Neutrophil (primary cell): ENCODE measurements around the gene EIF2S1.

Source experiments
- H3K27ac ChIP-seq: fragments of 200-600 bp; sonication (generic); 2 replicates; pipeline ENCODE4 v1.5.1; 2016; ENCODE audit warnings: mild to moderate bottlenecking, moderate library complexity
- H3K27me3 ChIP-seq: fragments of 200-600 bp; sonication (generic); 2 replicates; pipeline ENCODE4 v1.6.0; 2016; ENCODE audit warnings: mild to moderate bottlenecking
- H3K36me3 ChIP-seq: fragments of 200-600 bp; sonication (generic); 2 replicates; pipeline ENCODE4 v1.5.1; 2017
- H3K4me1 ChIP-seq, 2 experiments: fragments of 200-600 bp in 1 of 2; sonication (generic) in 1 of 2; 1 replicate in 1 of 2; 2 replicates in 1 of 2; pipeline versions ENCODE4 v1.5.1 to v1.6.1; 2013 to 2016; ENCODE audit warnings: low read depth in 1 of 2, low read length in 1 of 2, mild to moderate bottlenecking in 1 of 2, moderate library complexity in 1 of 2; ENCODE audit not compliant: control insufficient read depth in 1 of 2, insufficient read depth in 1 of 2
- H3K4me3 ChIP-seq, 2 experiments: fragments of 200-600 bp in 1 of 2; sonication (generic) in 1 of 2; 1 replicate in 1 of 2; 2 replicates in 1 of 2; pipeline ENCODE4 v1.5.1; 2013 to 2016; ENCODE audit warnings: low read depth in 1 of 2, low read length in 1 of 2, mild to moderate bottlenecking in 1 of 2, moderate library complexity in 1 of 2
- H3K9me3 ChIP-seq: fragments of 200-600 bp; sonication (generic); 2 replicates; pipeline ENCODE4 v1.5.1; 2016
- CTCF ChIP-seq: fragments of 200-600 bp; sonication (generic); IDR thresholded peaks from 2 replicates; pipeline ENCODE4 v1.5.1; 2016; ENCODE audit warnings: antibody characterized with exemption

Gene EIF2S1

GRCh38 chr14:67389811-67390534 lies 29.8 kb downstream of the EIF2S1 start:
- Histone ChIP-seq H3K9me3 (no peaks in the 10 kb centered on the region), H3K4me3 (no peak overlapping the region), H3K27me3 (no peaks in the 10 kb centered on the region), H3K4me1 (peaks cover 11 to 20% of the 10 kb centered on the region in 2 experiments), H3K27ac (no peak overlapping the region), H3K36me3 (peaks cover 11% of the 10 kb centered on the region)
- TF ChIP-seq CTCF = no peak

- peaks cover 11 to 20% of the 10 kb centered on the region in 2 experiments for H3K4me1 ChIP-seq
- TF ChIP-seq CTCF = no peak
- H3K36me3 ChIP-seq = peaks cover 3% of the 10 kb centered on the region
- H3K9me3 ChIP-seq = no peaks in the 10 kb centered on the region
- H3K27ac ChIP-seq = no peak overlapping the region
- H3K27me3 ChIP-seq = no peaks in the 10 kb centered on the region
- H3K4me3 ChIP-seq = no peak overlapping the region
These were observed 31.1 kb downstream of the EIF2S1 start for GRCh38 chr14:67391268-67391667.

- Histone ChIP-seq H3K27me3 (no peaks in the 10 kb centered on the region), H3K27ac (no peak overlapping the region), H3K4me1 (peaks cover 11 to 18% of the 10 kb centered on the region in 2 experiments), H3K36me3 (no peaks in the 10 kb centered on the region), H3K4me3 (no peak overlapping the region), H3K9me3 (no peaks in the 10 kb centered on the region)
- TF ChIP-seq CTCF = no peak
These were observed 32.0 kb downstream of the EIF2S1 start for GRCh38 chr14:67392123-67392522.

- Histone ChIP-seq H3K4me3 (no peak overlapping the region), H3K36me3 (no peaks in the 10 kb centered on the region), H3K4me1 (peaks cover 11 to 15% of the 10 kb centered on the region in 2 experiments), H3K27ac (no peak overlapping the region), H3K9me3 (no peaks in the 10 kb centered on the region), H3K27me3 (no peaks in the 10 kb centered on the region)
- TF ChIP-seq CTCF = no peak
These were observed 32.7 kb downstream of the EIF2S1 start for GRCh38 chr14:67392800-67393199.

- Histone ChIP-seq H3K27ac (no peak overlapping the region), H3K4me3 (no peak overlapping the region), H3K27me3 (peaks cover 5% of the 10 kb centered on the region), H3K4me1 (peaks cover 11 to 15% of the 10 kb centered on the region in 2 experiments), H3K9me3 (no peaks in the 10 kb centered on the region), H3K36me3 (no peaks in the 10 kb centered on the region)
- TF ChIP-seq CTCF = no peak
These were observed 33.6 kb downstream of the EIF2S1 start for GRCh38 chr14:67393689-67394088.
